Activated CD4-positive, CD25-positive, alpha-beta regulatory T cell (primary cell): ENCODE results near the gene MANSC1.

Experiments
- DNase-seq, 4 experiments: peaks; one replicate each; lab custom pipeline; 2025; lab: John Stamatoyannopoulos, UW

Gene MANSC1

GRCh38 chr12:12349711-12350665 is at the start of gene MANSC1:
Gene MANSC1 (minus strand): TSS chr12:12350242. CDS start chr12:12343314, 6,928 bp downstream.
- peak in 3 of 4 experiments; percentile 10 to 31 (median 22) for DNase-seq

GRCh38 chr12:12399161-12399560 is 49.1 kb upstream of the MANSC1 start:
- no peak for DNase-seq

- DNase-seq = no peak
These were observed 48.2 kb upstream of the MANSC1 start for GRCh38 chr12:12398026-12398859.

- no peak for DNase-seq
These were observed 47.1 kb upstream of the MANSC1 start for GRCh38 chr12:12397184-12397583.

DNA sequence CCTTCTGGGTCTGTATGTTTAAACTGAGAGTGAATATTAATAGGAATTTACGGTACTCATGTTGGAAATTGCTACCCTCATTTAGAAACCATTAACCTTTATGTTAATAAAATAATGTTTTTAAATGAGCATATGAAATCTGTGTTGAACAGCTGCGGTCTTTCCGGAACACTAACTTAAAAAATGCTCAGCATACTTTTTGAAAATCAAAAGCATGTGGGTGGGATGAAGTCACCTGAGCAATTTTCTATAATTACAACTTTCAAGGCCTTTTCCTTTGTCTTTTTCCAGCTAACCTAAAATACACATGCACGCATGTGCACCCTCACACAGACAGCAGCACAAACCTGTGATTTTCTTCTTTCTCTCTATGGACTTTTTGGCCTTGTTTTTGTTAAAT is 46.7 kb upstream of the MANSC1 start:
- DNase-seq = no peak

- DNase-seq = no peak
These were observed 43.1 kb upstream of the MANSC1 start for GRCh38 chr12:12393171-12393570.

DNA sequence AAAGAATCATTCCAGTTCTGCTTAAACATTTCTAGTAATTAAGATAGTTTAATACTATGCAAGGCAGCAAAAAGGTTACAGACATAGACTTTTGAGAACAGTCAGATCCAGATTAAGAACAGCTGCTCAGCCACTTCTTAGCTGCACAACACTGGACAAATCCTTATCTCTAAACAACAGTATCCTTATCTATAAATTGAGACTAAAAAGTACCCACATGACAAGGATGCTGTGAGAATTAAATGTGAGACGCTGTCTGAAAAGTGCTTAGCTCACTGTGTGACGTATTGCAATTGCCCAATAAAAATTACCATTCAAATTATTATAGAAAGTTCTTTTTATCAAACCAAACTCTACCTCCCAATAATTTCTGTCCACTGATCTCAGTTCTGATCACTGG is 42.4 kb upstream of the MANSC1 start:
- DNase-seq = no peak

DNA sequence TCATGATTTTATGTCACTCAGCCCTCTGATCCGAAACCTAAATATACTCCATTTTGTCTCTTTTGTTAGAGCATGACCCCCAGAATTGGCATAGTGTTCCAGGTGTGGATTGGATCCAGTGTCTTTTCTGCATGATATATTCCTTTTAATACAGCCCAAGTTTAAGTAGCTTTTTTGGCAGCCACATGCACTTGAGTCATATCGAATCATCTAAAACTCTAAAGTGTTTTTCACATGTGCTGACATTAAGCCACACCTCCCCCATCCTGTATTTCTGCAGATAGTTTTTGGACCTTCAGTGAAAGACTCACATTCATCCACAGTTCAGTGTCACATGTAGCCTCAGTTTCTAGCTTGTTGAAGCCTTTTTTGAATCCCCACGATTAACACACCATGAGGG is 37.5 kb upstream of the MANSC1 start:
- no peak for DNase-seq

- DNase-seq = no peak
These were observed 34.7 kb upstream of the MANSC1 start for GRCh38 chr12:12384571-12385340.

- DNase-seq = no peak
These were observed 31.9 kb upstream of the MANSC1 start for GRCh38 chr12:12381982-12382381.

GRCh38 chr12:12380949-12381593 is 31.0 kb upstream of the MANSC1 start:
- no peak for DNase-seq

DNA sequence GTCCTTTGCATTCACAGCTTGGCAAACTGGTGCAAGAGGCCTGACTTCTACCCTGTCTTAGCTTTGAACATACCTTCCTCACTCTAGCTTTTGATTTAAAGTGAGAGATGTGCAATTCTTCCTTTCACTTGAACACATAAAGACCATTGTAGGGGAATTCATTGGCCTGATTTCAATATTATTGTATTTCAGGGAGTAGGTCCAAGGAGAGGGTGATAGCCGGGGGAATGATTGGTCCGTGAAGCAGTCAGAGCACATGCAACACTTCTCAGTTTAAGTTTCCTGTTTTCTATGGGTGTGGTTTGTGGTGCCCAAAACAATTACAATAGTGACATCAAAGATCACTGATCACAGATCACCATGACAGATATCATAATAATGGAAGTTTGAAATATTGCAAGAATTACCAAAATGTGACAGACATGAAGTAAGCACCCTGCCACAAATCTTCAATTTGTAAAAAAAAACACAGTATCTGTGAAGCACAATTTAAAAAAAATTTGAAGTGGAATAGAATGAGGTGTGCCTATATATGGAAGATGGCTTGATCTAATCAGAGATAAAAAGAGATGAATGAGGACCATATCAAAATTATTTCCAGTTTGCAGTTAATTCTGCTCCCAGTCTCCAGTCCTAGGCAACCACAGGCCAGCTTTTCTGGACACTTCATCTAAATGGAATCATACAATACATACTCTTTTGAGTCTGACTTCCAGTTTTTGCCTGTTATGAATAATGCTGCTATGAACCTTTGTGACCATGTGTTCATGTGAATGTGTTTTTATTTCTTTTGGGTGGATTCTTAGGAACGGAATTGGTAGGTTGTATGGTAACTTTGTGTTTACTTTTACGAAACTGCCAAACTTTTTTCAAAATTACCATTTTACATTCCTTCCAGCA is 30.0 kb upstream of the MANSC1 start:
- peak in 1 of 4 experiments; percentile 15 for DNase-seq

- DNase-seq = no peak
These were observed 28.6 kb upstream of the MANSC1 start for GRCh38 chr12:12378616-12379015.

DNA sequence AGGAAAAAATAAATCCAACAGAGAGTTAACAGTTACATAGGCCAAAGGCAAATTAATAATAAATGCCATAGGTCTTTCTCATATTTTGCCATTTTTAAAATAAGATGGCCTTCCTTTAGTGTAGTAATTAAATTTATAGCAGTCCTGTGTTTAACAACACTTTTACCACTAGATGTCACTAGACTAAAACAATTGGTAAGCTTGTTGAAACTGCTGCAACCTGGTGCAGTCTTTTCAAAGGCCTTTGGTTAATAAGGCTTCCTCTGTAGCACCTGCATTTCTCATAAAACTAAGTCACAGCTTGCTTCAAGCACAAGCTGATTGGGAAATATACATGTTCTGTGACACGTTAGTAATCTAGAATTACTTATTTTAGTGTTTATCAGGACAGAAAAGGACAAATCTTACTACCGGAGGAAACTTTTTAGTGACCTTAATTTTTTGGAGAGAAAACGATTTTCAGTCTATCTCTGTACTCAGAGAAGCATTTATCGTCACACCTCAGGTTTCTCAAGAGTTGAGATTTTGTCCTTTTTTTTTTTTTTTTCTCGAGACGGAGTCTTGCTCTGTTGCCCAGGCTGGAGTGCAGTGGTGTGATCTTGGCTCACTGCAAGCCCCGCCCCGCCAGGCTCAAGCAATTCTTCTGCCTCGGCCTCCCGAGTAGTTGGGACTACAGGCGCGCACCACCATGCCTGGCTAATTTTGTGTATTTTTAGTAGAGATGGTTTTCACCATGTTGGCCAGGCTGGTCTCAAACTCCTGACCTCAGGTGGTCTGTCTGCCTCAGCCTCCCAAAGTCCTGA is 26.8 kb upstream of the MANSC1 start:
- peak in 1 of 4 experiments; percentile 12 for DNase-seq

DNA sequence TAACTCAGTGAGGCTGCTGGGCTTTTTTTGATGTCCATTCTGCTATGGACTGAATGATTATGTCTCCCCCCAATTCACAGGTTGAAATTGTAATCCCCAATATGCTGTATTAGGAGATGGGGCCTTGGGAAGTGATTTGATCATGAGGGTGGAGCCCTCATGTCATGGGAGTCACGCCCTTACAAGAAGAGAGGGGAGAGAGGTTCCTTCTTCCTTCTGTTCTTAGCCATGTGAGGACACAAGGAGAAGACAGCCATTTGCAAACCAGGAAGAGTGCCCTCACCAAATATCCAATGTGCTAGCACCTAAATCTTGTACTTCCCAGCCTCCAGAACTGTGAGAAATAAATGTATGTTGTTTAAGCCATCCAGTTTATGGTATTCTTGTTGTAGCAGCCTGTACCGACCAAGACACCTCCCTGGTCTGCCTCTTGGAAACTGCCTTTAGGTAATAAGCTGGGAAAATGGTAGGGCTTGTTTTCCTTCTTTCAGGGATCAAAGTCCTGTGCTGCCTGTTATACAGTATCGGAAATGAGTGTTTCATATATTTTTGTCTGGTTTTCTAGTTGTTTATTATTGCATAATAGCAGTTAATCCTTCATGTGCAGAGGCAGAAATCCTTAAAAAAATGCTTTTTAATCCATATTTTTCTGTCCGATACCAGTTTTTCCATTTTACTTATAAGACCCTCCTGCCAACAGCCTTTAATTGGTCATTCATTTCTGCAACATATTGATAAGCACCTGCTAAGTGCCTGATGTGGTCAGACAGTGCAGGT is 23.1 kb upstream of the MANSC1 start:
- DNase-seq = no peak

- no peak for DNase-seq
These were observed 17.5 kb upstream of the MANSC1 start for GRCh38 chr12:12367482-12367998.

DNA sequence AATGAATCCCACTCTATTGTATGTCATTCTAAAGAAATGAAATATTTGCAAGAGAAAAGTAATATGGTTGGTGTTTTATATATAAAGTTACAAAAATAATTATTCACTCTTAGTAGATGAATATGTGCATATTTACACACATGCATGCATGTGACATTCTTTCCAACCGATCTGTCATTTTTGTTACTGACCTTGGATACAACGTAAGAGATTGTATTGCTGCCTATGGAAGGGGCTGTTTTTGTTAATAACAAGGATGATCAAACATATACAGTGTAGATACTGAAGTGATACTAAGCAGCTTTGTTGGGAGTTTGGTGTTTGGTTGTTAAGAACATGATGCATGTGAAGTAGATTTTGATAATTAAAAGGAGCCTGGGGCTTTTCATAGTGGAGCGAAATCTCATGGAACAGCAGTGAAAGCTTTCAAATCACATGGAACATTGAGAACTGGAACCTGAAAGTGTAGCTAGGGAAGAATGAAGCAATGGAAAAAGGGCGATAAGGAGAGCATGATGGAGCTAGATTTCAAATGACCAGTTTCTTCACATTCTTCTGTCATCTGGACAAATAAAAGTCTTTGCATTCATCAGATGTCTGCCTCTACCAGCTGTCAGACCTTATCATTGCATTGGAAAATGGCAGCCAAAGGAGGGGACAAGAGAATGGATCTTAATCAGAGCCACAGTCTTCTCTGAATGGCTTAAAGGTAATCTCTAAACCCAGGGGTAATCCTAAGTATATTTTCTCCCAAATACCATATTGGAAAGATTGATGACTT is 16.8 kb upstream of the MANSC1 start:
- no peak for DNase-seq

GRCh38 chr12:12365931-12366431 is 15.9 kb upstream of the MANSC1 start:
- DNase-seq = no peak
